Endodermal cell (in vitro differentiated cells): Measurements from ENCODE around the gene P2RY8. TPM values are rescaled to one million over a fixed set of nuclear protein-coding genes. Genes with fewer than 3 reads are reported as not detected.

ENCODE experiments used
- DNase-seq: peaks from one replicate; pipeline ENCODE4 v3.0.0-alpha.2; 2017
- H3K27ac ChIP-seq: 2 replicates; pipeline ENCODE4 v1.5.1; 2013; ENCODE audit warnings: mild to moderate bottlenecking, low read depth, low read length, moderate library complexity
- H3K27me3 ChIP-seq: 2 replicates; pipeline ENCODE4 v1.6.1; 2013; ENCODE audit warnings: mild to moderate bottlenecking, low read length, moderate library complexity; ENCODE audit not compliant: insufficient read depth, control insufficient read depth, poor library complexity, severe bottlenecking
- H3K36me3 ChIP-seq: 2 replicates; pipeline ENCODE4 v1.7.0; 2013; ENCODE audit warnings: mild to moderate bottlenecking, low read length, moderate library complexity; ENCODE audit not compliant: control insufficient read depth, insufficient read depth
- H3K4me1 ChIP-seq: one replicate; pipeline ENCODE4 v1.7.0; 2013; ENCODE audit warnings: low read length; ENCODE audit not compliant: control insufficient read depth, insufficient read depth
- H3K4me3 ChIP-seq: 2 replicates; pipeline ENCODE4 v1.5.1; 2013; ENCODE audit warnings: mild to moderate bottlenecking, low read length, moderate library complexity
- H3K9ac ChIP-seq: 2 replicates; pipeline ENCODE4 v1.6.1; 2013; ENCODE audit warnings: mild to moderate bottlenecking, low read length, moderate library complexity; ENCODE audit not compliant: poor library complexity, severe bottlenecking; ENCODE audit errors: extremely low read depth
- H3K9me3 ChIP-seq: 2 replicates; pipeline ENCODE4 v1.6.1; 2013; ENCODE audit warnings: mild to moderate bottlenecking, low read length, moderate library complexity; ENCODE audit not compliant: control insufficient read depth
- H3K27ac Mint-ChIP-seq: 2 replicates; pipeline ENCODE4 v1.8.0; 2020; ENCODE audit warnings: mixed read lengths
- H3K27me3 Mint-ChIP-seq: 2 replicates; pipeline ENCODE4 v1.8.0; 2021; ENCODE audit warnings: mild to moderate bottlenecking, mixed read lengths; ENCODE audit not compliant: insufficient read depth
- H3K36me3 Mint-ChIP-seq: 2 replicates; pipeline ENCODE4 v1.8.0; 2020; ENCODE audit warnings: low read depth, mixed read lengths
- H3K4me1 Mint-ChIP-seq: 2 replicates; pipeline ENCODE4 v1.8.0; 2020; ENCODE audit warnings: mixed read lengths
- H3K4me3 Mint-ChIP-seq: 2 replicates; pipeline ENCODE4 v1.8.0; 2020; ENCODE audit warnings: mild to moderate bottlenecking, moderate library complexity, mixed read lengths
- H3K9me3 Mint-ChIP-seq: 2 replicates; pipeline ENCODE4 v1.8.0; 2020; ENCODE audit warnings: mild to moderate bottlenecking, mixed read lengths
- CTCF ChIP-seq: fragments of 200-600 bp; sonication (generic); conservative IDR thresholded peaks from 2 replicates; pipeline ENCODE4 v1.5.0; 2021; ENCODE audit warnings: antibody characterized with exemption, mild to moderate bottlenecking
- WGBS, 2 experiments: methylation state at CpG; one replicate each; pipeline versions ENCODE4 v1.1.5 to v1.1.7; 2013; ENCODE audit warnings: missing lambda C conversion rate in 2 of 2, mixed read lengths in 1 of 2; ENCODE audit not compliant: insufficient coverage in 1 of 2, insufficient read length in 1 of 2; 5-methylcytosine and 5-hydroxymethylcytosine counted together
- total RNA-seq, 2 donors: library from RNA; stranded (reverse); fragmentation: NEBNext Ultra II Directional in 1 of 2; extraction: Animal tissue kit (Norgen Biotek cat#: 25700) in 1 of 2; gene quantifications; 2 replicates in 1 of 2; 3 replicates in 1 of 2; pipeline ENCODE4 v1.2.1, GENCODE V29; 2021

Gene P2RY8
- total RNA-seq, 2 donors from 2014 or later, result not detected

GRCh38 chrX:1466971-1467561, 69.9 kb downstream of the P2RY8 start:
- Histone ChIP-seq H3K4me3 (no peak overlapping the region), H3K27ac (no peak overlapping the region), H3K9ac (no peak overlapping the region), H3K4me1 (no peaks in the 10 kb centered on the region), H3K36me3 (no peaks in the 10 kb centered on the region), H3K27me3 (peaks cover 47% of the 10 kb centered on the region), H3K9me3 (no peaks in the 10 kb centered on the region)
- 74% methylated on average over 16 to 20 of the region's 20 CpGs for WGBS, 2 experiments
- peaks cover 8% of the 10 kb centered on the region for H3K27me3 Mint-ChIP-seq
- peaks cover 3% of the 10 kb centered on the region for H3K9me3 Mint-ChIP-seq
- H3K4me3 Mint-ChIP-seq, result no peak overlapping the region
- no peak overlapping the region for H3K27ac Mint-ChIP-seq
- no peaks in the 10 kb centered on the region for H3K4me1 Mint-ChIP-seq
- TF ChIP-seq CTCF, result no peak
- peak; percentile 47 for DNase-seq
- H3K36me3 Mint-ChIP-seq, result no peaks in the 10 kb centered on the region

- 37 to 53% methylated on average over 23 to 36 of the region's 36 CpGs for WGBS, 2 experiments
- H3K4me3 Mint-ChIP-seq, result no peak overlapping the region
- H3K27me3 ChIP-seq, result peaks cover 47% of the 10 kb centered on the region
- no peaks in the 10 kb centered on the region for H3K36me3 Mint-ChIP-seq
- H3K4me1 Mint-ChIP-seq, result no peaks in the 10 kb centered on the region
- no peaks in the 10 kb centered on the region for H3K9me3 ChIP-seq
- no peak overlapping the region for H3K4me3 ChIP-seq
- DNase-seq, result peak; percentile 34
- no peaks in the 10 kb centered on the region for H3K4me1 ChIP-seq
- H3K27ac Mint-ChIP-seq, result no peak overlapping the region
- H3K27me3 Mint-ChIP-seq, result peaks cover 8% of the 10 kb centered on the region
- H3K9ac ChIP-seq, result no peak overlapping the region
- no peak overlapping the region for H3K27ac ChIP-seq
- H3K36me3 ChIP-seq, result no peaks in the 10 kb centered on the region
- no peak for TF ChIP-seq CTCF
- H3K9me3 Mint-ChIP-seq, result peaks cover 4% of the 10 kb centered on the region
Observed at GRCh38 chrX:1466232-1466661, 70.7 kb downstream of the P2RY8 start.

- Histone ChIP-seq H3K27me3 (peaks cover 47% of the 10 kb centered on the region), H3K9ac (no peak overlapping the region), H3K4me3 (no peak overlapping the region), H3K36me3 (no peaks in the 10 kb centered on the region), H3K4me1 (no peaks in the 10 kb centered on the region), H3K27ac (no peak overlapping the region), H3K9me3 (no peaks in the 10 kb centered on the region)
- TF ChIP-seq CTCF, result no peak
- H3K4me1 Mint-ChIP-seq, result no peaks in the 10 kb centered on the region
- DNase-seq, result no peak
- no peak overlapping the region for H3K4me3 Mint-ChIP-seq
- peaks cover 8% of the 10 kb centered on the region for H3K27me3 Mint-ChIP-seq
- no peak overlapping the region for H3K27ac Mint-ChIP-seq
- no peaks in the 10 kb centered on the region for H3K36me3 Mint-ChIP-seq
- H3K9me3 Mint-ChIP-seq, result peaks cover 5% of the 10 kb centered on the region
- 66 to 68% methylated on average over 68 to 75 of the region's 75 CpGs for WGBS, 2 experiments
Observed at GRCh38 chrX:1465286-1466231, 71.4 kb downstream of the P2RY8 start.
